Measurements from ENCODE around the gene TANGO2.

Gene TANGO2

GRCh38 chr22:20052309-20053259 is 31.7 kb downstream of the TANGO2 start:
- no peak for DNase-seq

GRCh38 chr22:20053407-20054033 is 32.6 kb downstream of the TANGO2 start:
- DNase-seq: no peak

- DNase-seq: no peak
Observed at GRCh38 chr22:20054034-20054427, 33.1 kb downstream of the TANGO2 start.

- DNase-seq: no peak
Observed at GRCh38 chr22:20054485-20054884, 33.6 kb downstream of the TANGO2 start.

- DNase-seq: no peak
Observed at GRCh38 chr22:20055144-20055543, 34.2 kb downstream of the TANGO2 start.

GRCh38 chr22:20055654-20056053 is 34.7 kb downstream of the TANGO2 start:
- DNase-seq: no peak

- DNase-seq: no peak
Observed at GRCh38 chr22:20056161-20056560, 35.3 kb downstream of the TANGO2 start.

GRCh38 chr22:20056696-20057386 is 35.9 kb downstream of the TANGO2 start:
- DNase-seq: no peak

GRCh38 chr22:20057596-20058268 is 36.8 kb downstream of the TANGO2 start:
- DNase-seq: no peak

GRCh38 chr22:20058989-20059770 is 38.3 kb downstream of the TANGO2 start:
- DNase-seq: no peak

GRCh38 chr22:20060700-20061480 is 40.0 kb downstream of the TANGO2 start:
- no peak for DNase-seq

- no peak for DNase-seq
Observed at GRCh38 chr22:20061481-20061861, 40.6 kb downstream of the TANGO2 start.

- DNase-seq: no peak
Observed at GRCh38 chr22:20062043-20062765, 41.3 kb downstream of the TANGO2 start.

- no peak for DNase-seq
Observed at GRCh38 chr22:20062766-20063083, 41.8 kb downstream of the TANGO2 start.

GRCh38 chr22:20063271-20064139 is 42.6 kb downstream of the TANGO2 start:
- DNase-seq: no peak

- no peak for DNase-seq
Observed at GRCh38 chr22:20064140-20064480, 43.2 kb downstream of the TANGO2 start.

GRCh38 chr22:20064545-20065262 is 43.8 kb downstream of the TANGO2 start:
- DNase-seq: no peak

- no peak for DNase-seq
Observed at GRCh38 chr22:20065896-20066616, 45.1 kb downstream of the TANGO2 start.
